Germinal center (tissue), 1 donor: ENCODE data around the gene SURF4.

ENCODE experiments used
- DNase-seq: peaks from one replicate; pipeline ENCODE4 v3.0.0; 2012; ENCODE audit warnings: mixed read lengths, low spot score

SURF4 gene

GRCh38 chr9:133375724-133376654, at the start of gene SURF4, which contains the start of gene STKLD1:
Gene SURF4 (minus strand): TSS chr9:133376060. CDS start chr9:133375969, 91 bp downstream.
Gene STKLD1 (plus strand): TSS chr9:133376366. CDS start chr9:133376474, 108 bp downstream.
- peak; percentile 99 for DNase-seq

- no peak for DNase-seq
Measured at GRCh38 chr9:133425049-133425632, 49.3 kb upstream of the SURF4 start.

GRCh38 chr9:133424187-133424586, 48.3 kb upstream of the SURF4 start:
- no peak for DNase-seq

- DNase-seq, result no peak
Measured at GRCh38 chr9:133423216-133423615, 47.4 kb upstream of the SURF4 start.

GRCh38 chr9:133421615-133422542, 46.0 kb upstream of the SURF4 start, which contains the start of gene ADAMTS13:
Gene ADAMTS13 (plus strand): TSS chr9:133422367. CDS start chr9:133422444, 77 bp downstream.
- DNase-seq, result no peak

GRCh38 chr9:133420392-133420827, 44.5 kb upstream of the SURF4 start:
- DNase-seq, result peak; percentile 71

- DNase-seq, result no peak
Measured at GRCh38 chr9:133419005-133419404, 43.1 kb upstream of the SURF4 start.

GRCh38 chr9:133417541-133418461, 41.9 kb upstream of the SURF4 start, which contains the start of gene REXO4:
Gene REXO4 (minus strand): TSS chr9:133418010. CDS start chr9:133417844, 166 bp downstream.
- peak; percentile 72 for DNase-seq

- DNase-seq, result no peak
Measured at GRCh38 chr9:133415170-133415569, 39.3 kb upstream of the SURF4 start.

GRCh38 chr9:133408042-133408441, 32.2 kb upstream of the SURF4 start:
- no peak for DNase-seq

GRCh38 chr9:133406480-133407307, 30.8 kb upstream of the SURF4 start:
- peak; percentile 78 for DNase-seq

GRCh38 chr9:133405508-133406438, 29.9 kb upstream of the SURF4 start:
- no peak for DNase-seq

- no peak for DNase-seq
Measured at GRCh38 chr9:133404454-133405002, 28.7 kb upstream of the SURF4 start.

GRCh38 chr9:133403766-133404453, 28.1 kb upstream of the SURF4 start:
- DNase-seq, result peak; percentile 37

GRCh38 chr9:133402689-133403088, 26.8 kb upstream of the SURF4 start:
- no peak for DNase-seq

- DNase-seq, result no peak
Measured at GRCh38 chr9:133401588-133401987, 25.7 kb upstream of the SURF4 start.

- no peak for DNase-seq
Measured at GRCh38 chr9:133400292-133400691, 24.4 kb upstream of the SURF4 start.

- no peak for DNase-seq
Measured at GRCh38 chr9:133397895-133398294, 22.0 kb upstream of the SURF4 start.
